ENCODE results near the gene MGAT5. TPM values are rescaled to one million over a fixed set of nuclear protein-coding genes. Genes with fewer than 3 reads are reported as not detected.

MGAT5 gene
- total RNA-seq, 1 experiment from 2014 or later, result 52.4 TPM

DNA sequence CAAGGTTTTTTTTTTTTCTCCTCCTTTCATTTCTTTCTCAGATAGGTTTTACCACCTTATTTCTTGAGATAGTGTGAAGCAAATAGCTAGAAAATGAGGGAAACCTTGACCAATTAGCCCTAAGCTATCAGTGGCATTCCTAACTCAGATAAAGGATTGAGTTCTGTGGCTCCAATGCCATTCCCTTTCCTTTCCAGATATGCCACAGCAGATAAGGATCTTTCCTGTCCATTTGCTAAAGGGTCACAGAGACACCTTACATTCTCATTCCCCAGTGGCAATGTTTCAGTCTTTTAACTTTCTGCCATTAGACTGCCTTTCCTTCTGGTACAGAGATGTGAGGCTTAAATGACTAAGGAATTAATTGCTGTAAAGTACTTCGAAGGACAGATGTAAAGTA is 81.7 kb downstream of the MGAT5 start:
- TF ChIP-seq NFE2L1 (CRISPR knock-in tag; IDR thresholded peaks at IDR 0.05) (no peak), ZNF423 (CRISPR knock-in tag; IDR thresholded peaks at IDR 0.05) (no peak), FOXP1 (CRISPR knock-in tag; IDR thresholded peaks at IDR 0.05; ENCODE audit: borderline replicate concordance) (no peak), ZNF671 (CRISPR knock-in tag; IDR thresholded peaks at IDR 0.05) (no peak), FOXK1 (CRISPR knock-in tag; IDR thresholded peaks at IDR 0.05) (no peak), TP53 (CRISPR knock-in tag; IDR thresholded peaks at IDR 0.05) (no peak), NR1H2 (CRISPR knock-in tag; IDR thresholded peaks at IDR 0.05) (no peak), OVOL2 (CRISPR knock-in tag; IDR thresholded peaks at IDR 0.05; ENCODE audit: borderline replicate concordance) (no peak), KAT7 (CRISPR knock-in tag; IDR thresholded peaks at IDR 0.05; ENCODE audit: borderline replicate concordance) (no peak), ZSCAN18 (CRISPR knock-in tag; IDR thresholded peaks at IDR 0.05) (no peak), HMGA2 (CRISPR knock-in tag; IDR thresholded peaks at IDR 0.05) (no peak), SMAD3 (CRISPR knock-in tag; IDR thresholded peaks at IDR 0.05; ENCODE audit: borderline replicate concordance) (no peak), JUN (CRISPR knock-in tag; IDR thresholded peaks at IDR 0.05) (no peak)
- TF ChIP-seq, protein P1, sequence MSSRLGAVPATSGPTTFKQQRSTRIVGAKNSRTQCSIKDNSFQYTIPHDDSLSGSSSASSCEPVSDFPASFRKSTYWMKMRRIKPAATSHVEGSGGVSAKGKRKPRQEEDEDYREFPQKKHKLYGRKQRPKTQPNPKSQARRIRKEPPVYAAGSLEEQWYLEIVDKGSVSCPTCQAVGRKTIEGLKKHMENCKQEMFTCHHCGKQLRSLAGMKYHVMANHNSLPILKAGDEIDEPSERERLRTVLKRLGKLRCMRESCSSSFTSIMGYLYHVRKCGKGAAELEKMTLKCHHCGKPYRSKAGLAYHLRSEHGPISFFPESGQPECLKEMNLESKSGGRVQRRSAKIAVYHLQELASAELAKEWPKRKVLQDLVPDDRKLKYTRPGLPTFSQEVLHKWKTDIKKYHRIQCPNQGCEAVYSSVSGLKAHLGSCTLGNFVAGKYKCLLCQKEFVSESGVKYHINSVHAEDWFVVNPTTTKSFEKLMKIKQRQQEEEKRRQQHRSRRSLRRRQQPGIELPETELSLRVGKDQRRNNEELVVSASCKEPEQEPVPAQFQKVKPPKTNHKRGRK (CRISPR knock-in tag; IDR thresholded peaks at IDR 0.05; ENCODE audit: borderline replicate concordance), result no peak
- DNase-seq (ENCODE audit: low spot score) (no peak), ATAC-seq (no peak)
- Mint-ChIP-seq H3K4me3 (no peak overlapping the region), H3K4me1 (no peaks in the 10 kb centered on the region), H3K27me3 (ENCODE audit: low read depth) (no peaks in the 10 kb centered on the region), H3K36me3 (peaks cover 11% of the 10 kb centered on the region), H3K9me3 (peaks cover 10% of the 10 kb centered on the region), H3K27ac (no peak overlapping the region)
- ChIA-PET POLR2A (interaction anchor here (0.6 kb wide), 1 partner anchor 1905 kb away, joined by 4 read pairs; no protein-coding TSS in a partner anchor), CTCF (interaction anchor here (1.3 kb wide), 1 partner anchor 116 kb away, joined by 3 read pairs; no protein-coding TSS in a partner anchor)

DNA sequence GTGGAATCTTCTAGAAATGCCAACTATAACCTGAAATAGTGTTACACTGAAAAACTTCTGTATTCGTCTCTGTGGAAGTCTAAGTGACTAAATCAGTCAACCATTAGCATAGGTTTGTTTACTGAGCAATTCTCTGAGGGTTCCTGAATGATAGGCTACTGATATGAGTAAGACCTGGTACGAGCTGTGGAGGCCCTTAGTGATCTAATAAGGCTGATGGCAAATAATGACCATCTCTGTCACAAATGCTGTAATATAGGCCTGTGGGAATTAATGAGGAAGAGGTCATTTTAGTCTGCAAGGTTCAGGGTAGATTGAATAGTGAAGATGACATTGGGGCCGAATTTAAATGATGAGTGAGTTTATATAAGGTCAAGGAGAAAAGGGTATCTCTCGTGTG is 82.5 kb downstream of the MGAT5 start:
- CTCF ChIA-PET, result no interaction called here
- no peak overlapping the region for H3K27ac Mint-ChIP-seq

More for the DNA sequence above, 82.5 kb downstream of the MGAT5 start:
- ATAC-seq (no peak), DNase-seq (ENCODE audit: low spot score) (no peak)
- TF ChIP-seq ATF1 (CRISPR knock-in tag; IDR thresholded peaks at IDR 0.05) (no peak), ARID4B (CRISPR knock-in tag; IDR thresholded peaks at IDR 0.05; ENCODE audit: borderline replicate concordance) (no peak), SMAD3 (CRISPR knock-in tag; IDR thresholded peaks at IDR 0.05; ENCODE audit: borderline replicate concordance) (no peak), EMX1 (CRISPR knock-in tag; IDR thresholded peaks at IDR 0.05) (no peak), SMAD4 (CRISPR knock-in tag; IDR thresholded peaks at IDR 0.05) (no peak), ZNF416 (CRISPR knock-in tag; IDR thresholded peaks at IDR 0.05) (no peak)
- TF ChIP-seq, protein P2, sequence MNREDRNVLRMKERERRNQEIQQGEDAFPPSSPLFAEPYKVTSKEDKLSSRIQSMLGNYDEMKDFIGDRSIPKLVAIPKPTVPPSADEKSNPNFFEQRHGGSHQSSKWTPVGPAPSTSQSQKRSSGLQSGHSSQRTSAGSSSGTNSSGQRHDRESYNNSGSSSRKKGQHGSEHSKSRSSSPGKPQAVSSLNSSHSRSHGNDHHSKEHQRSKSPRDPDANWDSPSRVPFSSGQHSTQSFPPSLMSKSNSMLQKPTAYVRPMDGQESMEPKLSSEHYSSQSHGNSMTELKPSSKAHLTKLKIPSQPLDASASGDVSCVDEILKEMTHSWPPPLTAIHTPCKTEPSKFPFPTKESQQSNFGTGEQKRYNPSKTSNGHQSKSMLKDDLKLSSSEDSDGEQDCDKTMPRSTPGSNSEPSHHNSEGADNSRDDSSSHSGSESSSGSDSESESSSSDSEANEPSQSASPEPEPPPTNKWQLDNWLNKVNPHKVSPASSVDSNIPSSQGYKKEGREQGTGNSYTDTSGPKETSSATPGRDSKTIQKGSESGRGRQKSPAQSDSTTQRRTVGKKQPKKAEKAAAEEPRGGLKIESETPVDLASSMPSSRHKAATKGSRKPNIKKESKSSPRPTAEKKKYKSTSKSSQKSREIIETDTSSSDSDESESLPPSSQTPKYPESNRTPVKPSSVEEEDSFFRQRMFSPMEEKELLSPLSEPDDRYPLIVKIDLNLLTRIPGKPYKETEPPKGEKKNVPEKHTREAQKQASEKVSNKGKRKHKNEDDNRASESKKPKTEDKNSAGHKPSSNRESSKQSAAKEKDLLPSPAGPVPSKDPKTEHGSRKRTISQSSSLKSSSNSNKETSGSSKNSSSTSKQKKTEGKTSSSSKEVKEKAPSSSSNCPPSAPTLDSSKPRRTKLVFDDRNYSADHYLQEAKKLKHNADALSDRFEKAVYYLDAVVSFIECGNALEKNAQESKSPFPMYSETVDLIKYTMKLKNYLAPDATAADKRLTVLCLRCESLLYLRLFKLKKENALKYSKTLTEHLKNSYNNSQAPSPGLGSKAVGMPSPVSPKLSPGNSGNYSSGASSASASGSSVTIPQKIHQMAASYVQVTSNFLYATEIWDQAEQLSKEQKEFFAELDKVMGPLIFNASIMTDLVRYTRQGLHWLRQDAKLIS (CRISPR knock-in tag; IDR thresholded peaks at IDR 0.05; ENCODE audit: borderline replicate concordance), result no peak
- Mint-ChIP-seq H3K4me1 (no peaks in the 10 kb centered on the region), H3K27me3 (ENCODE audit: low read depth) (no peaks in the 10 kb centered on the region), H3K9me3 (peaks cover 5% of the 10 kb centered on the region), H3K4me3 (no peak overlapping the region), H3K36me3 (peaks cover 6% of the 10 kb centered on the region)
- POLR2A ChIA-PET, result no interaction called here
